ENCODE data around the gene RXRA. TPM values are rescaled to one million over a fixed set of nuclear protein-coding genes. Genes with fewer than 3 reads are reported as not detected.

RXRA gene
- total and polyA plus RNA-seq, 3 experiments from 2014 or later, result 2.1 to 10.0 (median 9.9) TPM

- Mint-ChIP-seq H3K4me3 (no peak overlapping the region), H3K4me1 (peaks cover 3 to 5% (median 4%) of the 10 kb centered on the region in 3 donors), H3K27ac (peak overlapping the region in 3 of 8 donors; percentile 1 to 24 (median 7)), H3K9me3 (no peaks in the 10 kb centered on the region), H3K36me3 (no peaks in the 10 kb centered on the region), H3K27me3 (no peaks in the 10 kb centered on the region)
- H3K4me3 ChIP-seq (ENCODE audit: low read length), result no peak overlapping the region
- H3K4me1 ChIP-seq (ENCODE audit: insufficient read depth, low read length), result no peaks in the 10 kb centered on the region
- H3K27me3 ChIP-seq (ENCODE audit: insufficient read depth, low read length, poor library complexity, severe bottlenecking), result no peaks in the 10 kb centered on the region
- DNase-seq, result no peak
- ChIA-PET CTCF (no interaction called here), POLR2A (no interaction called here)
- H3K9me3 ChIP-seq (ENCODE audit: low read length), result no peaks in the 10 kb centered on the region
- no peak overlapping the region for H3K27ac ChIP-seq (ENCODE audit: low read depth, low read length)
- H3K36me3 ChIP-seq (ENCODE audit: insufficient read depth, low read length), result no peaks in the 10 kb centered on the region
Observed at GRCh38 chr9:134368571-134368970, 42.3 kb downstream of the RXRA start.

DNA sequence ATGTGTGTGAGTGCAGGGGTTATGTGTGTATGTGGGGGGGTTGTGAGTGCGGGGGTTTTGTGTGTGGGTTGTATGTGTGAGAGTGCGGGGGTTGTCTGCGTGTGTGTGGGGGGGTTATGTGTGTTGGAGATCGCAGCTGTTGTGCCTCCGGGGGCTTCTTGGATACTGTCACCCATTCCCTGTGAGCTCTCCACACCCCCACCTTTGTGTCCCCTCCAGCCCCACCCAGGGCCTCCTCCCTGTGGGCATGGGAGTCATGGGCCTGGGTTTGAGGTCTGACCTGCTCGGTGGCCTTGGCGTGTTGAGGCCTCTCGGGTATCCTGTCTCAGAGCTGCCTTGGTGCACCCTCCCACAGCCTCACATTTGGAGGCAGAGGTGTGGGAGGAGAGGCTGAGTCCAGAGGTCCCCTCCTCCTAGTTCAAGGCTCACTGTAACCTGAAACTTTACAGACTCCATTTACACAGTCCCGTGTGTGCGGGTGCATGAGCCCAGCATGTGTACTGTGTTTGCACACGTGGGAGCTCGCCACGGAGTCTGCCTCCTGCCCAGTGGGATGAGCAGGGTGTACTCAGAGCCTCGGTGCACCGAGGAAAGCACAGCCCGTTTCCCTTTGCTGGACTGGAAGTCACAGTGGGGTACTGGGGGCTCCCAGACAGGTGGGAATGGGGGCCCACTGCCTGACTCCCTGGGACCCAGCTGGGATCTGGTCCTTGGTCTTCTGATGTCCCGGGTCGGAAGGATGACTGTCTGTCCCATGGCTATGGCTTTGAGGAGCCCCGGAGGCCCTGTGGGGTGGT, 43.4 kb downstream of the RXRA start:
- Mint-ChIP-seq H3K9me3 (no peaks in the 10 kb centered on the region), H3K36me3 (no peaks in the 10 kb centered on the region), H3K27me3 (no peaks in the 10 kb centered on the region), H3K4me1 (peaks cover 3 to 5% (median 4%) of the 10 kb centered on the region in 3 donors), H3K4me3 (no peak overlapping the region), H3K27ac (no peak overlapping the region)
- H3K9me3 ChIP-seq (ENCODE audit: low read length), result no peaks in the 10 kb centered on the region
- POLR2A ChIA-PET, result no interaction called here
- CTCF ChIA-PET, result no interaction called here
- no peaks in the 10 kb centered on the region for H3K4me1 ChIP-seq (ENCODE audit: insufficient read depth, low read length)
- H3K27me3 ChIP-seq (ENCODE audit: insufficient read depth, low read length, poor library complexity, severe bottlenecking), result no peaks in the 10 kb centered on the region
- DNase-seq, result no peak
- no peak overlapping the region for H3K4me3 ChIP-seq (ENCODE audit: low read length)
- no peak overlapping the region for H3K27ac ChIP-seq (ENCODE audit: low read depth, low read length)
- H3K36me3 ChIP-seq (ENCODE audit: insufficient read depth, low read length), result no peaks in the 10 kb centered on the region

GRCh38 chr9:134370213-134370492, 43.9 kb downstream of the RXRA start:
- Histone ChIP-seq H3K27me3 (ENCODE audit: insufficient read depth, low read length, poor library complexity, severe bottlenecking) (no peaks in the 10 kb centered on the region), H3K4me3 (ENCODE audit: low read length) (no peak overlapping the region), H3K36me3 (ENCODE audit: insufficient read depth, low read length) (no peaks in the 10 kb centered on the region), H3K4me1 (ENCODE audit: insufficient read depth, low read length) (no peaks in the 10 kb centered on the region), H3K27ac (ENCODE audit: low read depth, low read length) (no peak overlapping the region), H3K9me3 (ENCODE audit: low read length) (no peaks in the 10 kb centered on the region)
- Mint-ChIP-seq H3K36me3 (no peaks in the 10 kb centered on the region), H3K4me3 (no peak overlapping the region), H3K4me1 (peaks cover 4 to 9% (median 5%) of the 10 kb centered on the region in 3 donors), H3K9me3 (no peaks in the 10 kb centered on the region), H3K27me3 (no peaks in the 10 kb centered on the region), H3K27ac (no peak overlapping the region)
- no peak for DNase-seq
- ChIA-PET CTCF (no interaction called here), POLR2A (no interaction called here)

DNA sequence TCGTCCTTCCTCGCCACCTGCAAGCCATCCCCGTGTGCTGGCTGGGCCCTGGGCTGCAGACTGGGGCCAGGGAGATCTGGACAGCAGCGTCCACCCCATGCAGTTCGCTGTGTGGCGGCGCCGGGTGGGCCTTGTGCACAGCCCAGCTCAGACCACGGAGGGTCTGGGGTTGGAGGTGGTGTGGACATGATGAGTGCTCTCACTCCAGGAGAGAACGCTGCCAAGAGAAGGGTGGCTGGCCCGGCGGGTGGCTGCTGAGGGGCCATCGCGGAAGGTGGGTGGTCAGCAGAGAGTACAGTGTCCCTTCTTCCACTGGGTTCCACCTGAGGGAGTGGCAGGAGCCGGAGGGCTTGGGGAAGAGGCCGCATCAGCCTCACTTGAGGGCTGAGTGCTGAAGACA, 44.4 kb downstream of the RXRA start:
- CTCF ChIA-PET, result no interaction called here
- no peak for DNase-seq
- H3K27ac Mint-ChIP-seq, result no peak overlapping the region
- H3K27me3 Mint-ChIP-seq, result no peaks in the 10 kb centered on the region
- Histone ChIP-seq H3K9me3 (ENCODE audit: low read length) (no peaks in the 10 kb centered on the region), H3K27me3 (ENCODE audit: insufficient read depth, low read length, poor library complexity, severe bottlenecking) (no peaks in the 10 kb centered on the region), H3K36me3 (ENCODE audit: insufficient read depth, low read length) (no peaks in the 10 kb centered on the region), H3K4me1 (ENCODE audit: insufficient read depth, low read length) (no peaks in the 10 kb centered on the region), H3K4me3 (ENCODE audit: low read length) (no peak overlapping the region), H3K27ac (ENCODE audit: low read depth, low read length) (no peak overlapping the region)
- no peaks in the 10 kb centered on the region for H3K36me3 Mint-ChIP-seq
- H3K9me3 Mint-ChIP-seq, result no peaks in the 10 kb centered on the region
- POLR2A ChIA-PET, result no interaction called here
- H3K4me1 Mint-ChIP-seq, result peaks cover 4 to 10% (median 5%) of the 10 kb centered on the region in 3 donors
- H3K4me3 Mint-ChIP-seq, result no peak overlapping the region

GRCh38 chr9:134371731-134372130, 45.5 kb downstream of the RXRA start:
- no peak overlapping the region for H3K4me3 ChIP-seq (ENCODE audit: low read length)
- Mint-ChIP-seq H3K4me1 (peaks cover 5 to 16% (median 7%) of the 10 kb centered on the region in 3 donors), H3K4me3 (no peak overlapping the region), H3K9me3 (no peaks in the 10 kb centered on the region), H3K27ac (peak overlapping the region in 1 of 8 donors; percentile 29), H3K36me3 (no peaks in the 10 kb centered on the region), H3K27me3 (no peaks in the 10 kb centered on the region)
- POLR2A ChIA-PET, result no interaction called here
- H3K27ac ChIP-seq (ENCODE audit: low read depth, low read length), result no peak overlapping the region
- no peaks in the 10 kb centered on the region for H3K27me3 ChIP-seq (ENCODE audit: insufficient read depth, low read length, poor library complexity, severe bottlenecking)
- no peaks in the 10 kb centered on the region for H3K36me3 ChIP-seq (ENCODE audit: insufficient read depth, low read length)
- H3K9me3 ChIP-seq (ENCODE audit: low read length), result no peaks in the 10 kb centered on the region
- H3K4me1 ChIP-seq (ENCODE audit: insufficient read depth, low read length), result no peaks in the 10 kb centered on the region
- no peak for DNase-seq
- CTCF ChIA-PET, result no interaction called here

DNA sequence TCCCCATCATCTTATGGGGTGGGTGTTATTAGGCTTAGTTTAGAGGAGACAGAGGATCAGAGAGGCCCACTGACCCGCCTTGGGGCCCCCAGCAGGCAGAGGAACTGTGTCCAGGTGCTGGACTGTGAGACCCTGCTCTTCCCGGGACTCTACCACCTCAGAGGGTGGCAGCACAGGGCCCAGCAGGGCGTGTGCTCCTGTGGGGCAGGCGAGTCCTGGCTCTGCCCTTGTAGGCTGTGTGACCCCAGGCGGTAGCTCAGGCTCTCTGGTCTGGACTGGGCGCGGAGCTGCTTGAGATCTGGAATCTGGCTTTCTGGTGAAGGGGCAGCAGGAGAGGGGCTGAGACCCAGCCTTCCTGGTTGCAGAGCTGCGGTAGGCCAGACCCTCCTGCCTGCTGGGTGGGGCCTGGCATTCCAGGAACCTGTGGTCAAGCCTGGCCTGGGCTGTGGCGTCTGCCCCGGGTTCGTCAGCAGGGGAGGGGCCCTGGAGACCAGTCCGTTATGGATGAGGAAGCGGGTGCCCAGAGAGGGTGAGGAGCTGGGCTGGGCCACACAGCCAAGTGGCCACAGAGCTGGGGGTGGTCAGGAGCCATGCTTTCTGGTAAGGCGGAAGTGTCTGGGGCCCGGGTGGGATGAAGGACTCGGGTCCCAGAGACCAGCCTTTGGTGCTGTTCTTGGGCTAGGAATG, 46.5 kb downstream of the RXRA start:
- Mint-ChIP-seq H3K4me3 (no peak overlapping the region), H3K9me3 (no peaks in the 10 kb centered on the region), H3K27ac (peak overlapping the region in 4 of 8 donors; percentile 17 to 88 (median 65)), H3K4me1 (peaks cover 5 to 19% (median 7%) of the 10 kb centered on the region in 3 donors), H3K36me3 (no peaks in the 10 kb centered on the region), H3K27me3 (no peaks in the 10 kb centered on the region)
- Histone ChIP-seq H3K36me3 (ENCODE audit: insufficient read depth, low read length) (no peaks in the 10 kb centered on the region), H3K27ac (ENCODE audit: low read depth, low read length) (no peak overlapping the region), H3K4me1 (ENCODE audit: insufficient read depth, low read length) (no peaks in the 10 kb centered on the region), H3K4me3 (ENCODE audit: low read length) (no peak overlapping the region), H3K9me3 (ENCODE audit: low read length) (no peaks in the 10 kb centered on the region), H3K27me3 (ENCODE audit: insufficient read depth, low read length, poor library complexity, severe bottlenecking) (no peaks in the 10 kb centered on the region)
- CTCF ChIA-PET, result no interaction called here
- DNase-seq, result no peak
- POLR2A ChIA-PET, result no interaction called here

GRCh38 chr9:134373269-134373668, 47.0 kb downstream of the RXRA start:
- Histone ChIP-seq H3K27ac (ENCODE audit: low read depth, low read length) (no peak overlapping the region), H3K36me3 (ENCODE audit: insufficient read depth, low read length) (no peaks in the 10 kb centered on the region), H3K4me3 (ENCODE audit: low read length) (no peak overlapping the region), H3K9me3 (ENCODE audit: low read length) (no peaks in the 10 kb centered on the region), H3K27me3 (ENCODE audit: insufficient read depth, low read length, poor library complexity, severe bottlenecking) (no peaks in the 10 kb centered on the region), H3K4me1 (ENCODE audit: insufficient read depth, low read length) (no peaks in the 10 kb centered on the region)
- DNase-seq, result no peak
- no peaks in the 10 kb centered on the region for H3K27me3 Mint-ChIP-seq
- no peaks in the 10 kb centered on the region for H3K36me3 Mint-ChIP-seq
- H3K27ac Mint-ChIP-seq, result peak overlapping the region in 4 of 8 donors; percentile 33 to 60 (median 49)
- CTCF ChIA-PET, result no interaction called here
- no peak overlapping the region for H3K4me3 Mint-ChIP-seq
- POLR2A ChIA-PET, result no interaction called here
- peaks cover 5 to 19% (median 7%) of the 10 kb centered on the region in 3 donors for H3K4me1 Mint-ChIP-seq
- no peaks in the 10 kb centered on the region for H3K9me3 Mint-ChIP-seq

GRCh38 chr9:134373953-134374300, 47.7 kb downstream of the RXRA start:
- no peak overlapping the region for H3K4me3 Mint-ChIP-seq
- POLR2A ChIA-PET, result no interaction called here
- no peak for DNase-seq

More at GRCh38 chr9:134373953-134374300, 47.7 kb downstream of the RXRA start:
- Histone ChIP-seq H3K36me3 (ENCODE audit: insufficient read depth, low read length) (no peaks in the 10 kb centered on the region), H3K9me3 (ENCODE audit: low read length) (no peaks in the 10 kb centered on the region), H3K4me3 (ENCODE audit: low read length) (no peak overlapping the region), H3K27me3 (ENCODE audit: insufficient read depth, low read length, poor library complexity, severe bottlenecking) (no peaks in the 10 kb centered on the region), H3K4me1 (ENCODE audit: insufficient read depth, low read length) (no peaks in the 10 kb centered on the region), H3K27ac (ENCODE audit: low read depth, low read length) (no peak overlapping the region)
- Mint-ChIP-seq H3K36me3 (no peaks in the 10 kb centered on the region), H3K27ac (peak overlapping the region in 4 of 8 donors; percentile 23 to 68 (median 50)), H3K9me3 (no peaks in the 10 kb centered on the region), H3K27me3 (no peaks in the 10 kb centered on the region), H3K4me1 (peaks cover 5 to 19% (median 7%) of the 10 kb centered on the region in 3 donors)
- CTCF ChIA-PET, result no interaction called here

Measured in CD8-positive, alpha-beta memory T cell (primary cell).